ENCODE results near the gene PIK3C2G. TPM values are rescaled to one million over a fixed set of nuclear protein-coding genes. Genes with fewer than 3 reads are reported as not detected.

The PIK3C2G gene
- polyA plus RNA-seq, 2 of the 4 experiments (the other 2 are of a cell fraction), result 0.01 TPM; not detected in 1

GRCh38 chr12:18257251-18257650, 4.1 kb upstream of the PIK3C2G start (continued):
- no peak for TF ChIP-seq E2F6 (IDR thresholded peaks at IDR 0.05; ENCODE audit: borderline replicate concordance, low read depth)
- no peak for TF ChIP-seq HEYL (CRISPR knock-in tag; IDR thresholded peaks at IDR 0.05)
- TF ChIP-seq TFCP2L1 (CRISPR knock-in tag; IDR thresholded peaks at IDR 0.05), result no peak
- no peak for TF ChIP-seq SREBF2 (IDR thresholded peaks at IDR 0.05)
- no peak for TF ChIP-seq ZSCAN20 (CRISPR knock-in tag; IDR thresholded peaks at IDR 0.05)
- TF ChIP-seq HOXA7 (CRISPR knock-in tag; IDR thresholded peaks at IDR 0.05), result no peak

- WGBS (ENCODE audit: missing lambda C conversion rate), result 57% methylated on average over 2 of the region's 2 CpGs
- H3K27ac ChIP-seq, result no peak overlapping the region
- FAIRE-seq (no peak), ATAC-seq (no peak), DNase-seq (ENCODE audit: low read depth in 1 of 2, low spot score in 1 of 2) (no peak)
- ChIA-PET CTCF (no interaction called here), POLR2A (no interaction called here)
- no peaks in the 10 kb centered on the region for H3K4me1 ChIP-seq
- no peak overlapping the region for H3K4me2 ChIP-seq
- no peak overlapping the region for H3K4me3 ChIP-seq
- H3K9me3 ChIP-seq, result no peaks in the 10 kb centered on the region
- TF ChIP-seq POLR2A (IDR thresholded peaks at IDR 0.05; ENCODE audit: low read length), result no peak
- TF ChIP-seq TP53 (CRISPR knock-in tag; IDR thresholded peaks at IDR 0.05), result no peak
- no peak for TF ChIP-seq FOSL2 (IDR thresholded peaks at IDR 0.05)
- no peak for TF ChIP-seq FOSL2 (CRISPR knock-in tag; IDR thresholded peaks at IDR 0.05)
- no peak for TF ChIP-seq RFX5 (IDR thresholded peaks at IDR 0.05)
- TF ChIP-seq POLR2AphosphoS2 (conservative IDR thresholded peaks at IDR 0.05; ENCODE audit: low read length), result no peak
- TF ChIP-seq NFE2L2 (conservative IDR thresholded peaks at IDR 0.05; ENCODE audit: low read length), result no peak
- TF ChIP-seq JUN (IDR thresholded peaks at IDR 0.05), result no peak
- no peak for TF ChIP-seq CHD4 (IDR thresholded peaks at IDR 0.05; ENCODE audit: borderline replicate concordance)
- TF ChIP-seq GATA3 (IDR thresholded peaks at IDR 0.05; ENCODE audit: borderline replicate concordance), result no peak
- no peak for TF ChIP-seq RARB (CRISPR knock-in tag; IDR thresholded peaks at IDR 0.05)
- TF ChIP-seq ZFP36 (IDR thresholded peaks at IDR 0.05; ENCODE audit: borderline replicate concordance, partially characterized antibody), result no peak
- no peak for TF ChIP-seq E2F6 (IDR thresholded peaks at IDR 0.05; ENCODE audit: borderline replicate concordance, low read depth)
- TF ChIP-seq CBX8 (IDR thresholded peaks at IDR 0.05), result no peak
These were observed 2.4 kb upstream of the PIK3C2G start for GRCh38 chr12:18258929-18259328.

- DNase-seq (ENCODE audit: low read depth in 1 of 2, low spot score in 1 of 2) (no peak), ATAC-seq (no peak), FAIRE-seq (no peak)
- CTCF ChIA-PET, result no interaction called here
- no peaks in the 10 kb centered on the region for H3K9me3 ChIP-seq
- no peak overlapping the region for H3K27ac ChIP-seq
- 71% methylated on average over 1 of the region's 1 CpG for WGBS (ENCODE audit: missing lambda C conversion rate)
- TF ChIP-seq HEYL (CRISPR knock-in tag; IDR thresholded peaks at IDR 0.05) (no peak), E2F6 (IDR thresholded peaks at IDR 0.05; ENCODE audit: borderline replicate concordance, low read depth) (no peak), CTCF (IDR thresholded peaks at IDR 0.05) (no peak), HES2 (IDR thresholded peaks at IDR 0.05) (no peak)
- H3K4me1 ChIP-seq, result no peaks in the 10 kb centered on the region
- POLR2A ChIA-PET, result no interaction called here
- no peak overlapping the region for H3K4me2 ChIP-seq
- H3K4me3 ChIP-seq, result no peak overlapping the region
These were observed 1.2 kb upstream of the PIK3C2G start for GRCh38 chr12:18259906-18260682.
